H54 (cell line): Measurements from ENCODE around the gene SHB.
A peak's percentile ranks its signal among the peaks of the same experiment; 100 is the strongest.

Source experiments
- DNase-seq: peaks from one replicate; pipeline ENCODE4 v3.0.0; 2011; ENCODE audit warnings: low spot score, mixed read lengths; ENCODE audit not compliant: insufficient read length
- FAIRE-seq: peaks from 3 replicates; lab custom pipeline; 2011; peaks lifted over from hg19 to GRCh38; lab: Jason Lieb, UNC
- POLR2A ChIP-seq: IDR thresholded peaks from 2 replicates; pipeline ENCODE4 v1.6.1; 2011; ENCODE audit warnings: low read depth, mild to moderate bottlenecking, low read length

The SHB gene

DNA sequence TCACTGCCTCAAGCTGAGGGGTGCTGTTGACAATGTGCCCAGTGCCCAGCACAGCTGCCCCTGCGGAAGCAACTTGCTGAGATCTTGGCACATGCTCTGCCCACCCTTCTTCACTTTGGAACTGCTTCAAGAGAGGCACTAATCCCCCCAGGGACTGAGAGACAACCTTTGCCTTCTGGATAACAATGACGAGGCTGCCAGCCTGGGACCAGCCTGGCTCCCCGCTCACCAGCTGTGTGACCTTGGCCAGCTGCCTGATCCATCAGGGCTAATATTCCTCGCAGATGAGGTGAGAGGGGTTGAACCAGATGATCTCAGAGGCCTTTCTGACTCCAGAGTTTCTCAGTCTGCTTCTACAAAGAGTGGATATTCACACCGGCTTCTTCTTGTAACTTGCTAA lies 81.0 kb downstream of the SHB start:
- FAIRE-seq (no peak), DNase-seq (no peak)
- no peak for TF ChIP-seq POLR2A

DNA sequence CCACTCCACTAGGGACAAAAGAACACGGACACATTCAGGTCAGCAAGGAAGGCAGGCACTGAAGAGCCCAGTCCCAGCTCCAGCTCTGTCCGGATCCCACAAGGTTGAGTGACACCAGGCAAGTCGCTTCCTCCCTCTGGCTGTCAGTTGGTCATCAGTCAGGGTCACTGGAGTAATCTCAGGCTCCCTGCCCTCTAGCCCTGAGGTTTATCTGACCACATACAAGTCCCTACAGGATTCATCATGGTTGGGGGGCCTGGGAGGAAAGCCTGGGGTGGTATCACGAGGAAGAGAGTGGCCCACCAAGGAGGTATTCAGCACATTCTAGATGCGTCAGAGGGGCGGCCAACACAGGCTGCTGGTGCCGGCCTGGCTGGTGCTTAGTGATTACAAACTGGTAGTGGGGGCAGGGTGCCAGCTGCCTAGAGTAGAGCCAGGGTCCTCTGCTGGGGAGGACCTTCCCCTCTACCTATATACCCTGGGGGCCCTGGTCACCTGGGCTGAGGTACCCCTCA lies 81.5 kb downstream of the SHB start:
- FAIRE-seq = no peak
- TF ChIP-seq POLR2A = no peak
- DNase-seq = no peak

DNA sequence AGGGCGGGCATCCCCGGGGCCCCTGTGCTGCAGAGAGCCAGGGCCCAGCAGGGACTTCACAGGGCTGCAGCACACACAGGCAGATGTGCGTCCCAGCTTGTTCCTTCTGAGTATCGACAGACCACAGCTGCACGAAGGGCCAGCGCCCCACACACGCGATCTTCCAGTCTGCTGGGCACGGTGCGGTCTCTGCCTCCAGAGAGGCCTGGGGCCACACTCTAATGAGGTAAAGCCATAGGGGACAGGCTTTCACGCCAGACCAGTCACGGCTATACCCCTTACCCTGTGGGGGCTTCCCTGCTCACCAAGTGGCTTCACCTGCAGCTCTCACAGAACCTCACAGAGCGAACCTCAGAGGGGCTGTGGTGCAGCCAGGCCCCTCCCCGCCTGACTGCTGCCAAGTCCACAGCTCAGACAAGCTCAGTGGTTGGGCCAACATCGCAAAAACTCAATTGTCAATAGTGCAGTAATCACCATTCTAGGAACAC lies 82.2 kb downstream of the SHB start:
- no peak for DNase-seq
- no peak for TF ChIP-seq POLR2A
- no peak for FAIRE-seq

- no peak for FAIRE-seq
- no peak for TF ChIP-seq POLR2A
- no peak for DNase-seq
Measured at GRCh38 chr9:37986001-37986400, 83.0 kb downstream of the SHB start.

GRCh38 chr9:37984672-37985611 lies 84.1 kb downstream of the SHB start:
- DNase-seq (peak; percentile 61), FAIRE-seq (peak; percentile 11)
- no peak for TF ChIP-seq POLR2A

DNA sequence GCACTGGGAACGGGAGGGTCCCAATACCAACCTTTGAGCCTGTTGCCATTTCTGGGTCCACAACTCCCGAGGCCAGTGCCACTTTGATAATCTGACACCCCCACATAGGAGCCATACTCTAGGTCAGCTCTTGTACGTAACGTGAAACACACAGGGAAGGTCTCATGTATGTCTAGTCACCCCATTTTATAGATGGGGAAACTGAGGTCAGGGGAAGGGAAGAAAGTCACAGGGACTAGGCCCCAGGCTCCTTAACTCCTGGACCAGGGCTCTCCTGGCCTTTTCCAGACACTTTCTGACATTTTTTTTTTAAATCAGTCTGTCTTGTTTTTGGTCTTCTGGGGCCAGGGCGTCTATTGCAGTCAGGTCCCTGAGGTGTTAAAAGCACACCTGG lies 84.8 kb downstream of the SHB start:
- DNase-seq (no peak), FAIRE-seq (no peak)
- no peak for TF ChIP-seq POLR2A

DNA sequence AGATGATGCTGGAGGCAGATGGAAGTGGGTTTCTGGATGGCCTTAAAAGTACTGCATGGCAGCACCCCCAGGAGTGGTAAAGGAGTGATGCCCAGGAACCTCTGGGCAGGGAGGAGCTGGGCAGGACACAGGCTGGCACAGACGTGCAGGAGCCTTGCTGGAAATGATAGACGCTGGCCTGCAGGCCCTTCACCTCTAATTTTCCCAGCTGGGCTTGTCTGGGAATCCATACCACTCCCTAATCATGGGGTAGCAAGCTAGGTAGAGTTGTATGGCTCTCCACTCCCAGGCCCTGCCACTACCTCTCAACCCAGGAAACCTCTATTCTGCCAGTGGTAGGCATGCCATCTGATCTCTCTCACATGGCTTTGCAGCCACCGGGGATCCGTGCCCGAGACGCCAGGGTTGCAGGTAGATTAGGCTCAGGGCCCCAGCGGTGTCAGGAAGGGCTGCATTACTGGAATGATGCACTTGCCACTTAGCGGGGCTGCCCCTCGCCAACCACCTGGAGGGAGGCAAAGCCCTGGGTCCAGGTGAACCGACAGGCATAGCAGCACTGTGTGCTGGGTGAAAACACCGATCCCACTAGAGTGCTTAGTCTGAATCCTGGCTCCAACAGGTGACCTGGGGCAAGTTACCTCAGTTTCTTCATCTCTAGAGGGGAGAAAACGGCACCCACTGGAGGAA lies 85.5 kb downstream of the SHB start:
- FAIRE-seq = no peak
- no peak for DNase-seq
- no peak for TF ChIP-seq POLR2A

DNA sequence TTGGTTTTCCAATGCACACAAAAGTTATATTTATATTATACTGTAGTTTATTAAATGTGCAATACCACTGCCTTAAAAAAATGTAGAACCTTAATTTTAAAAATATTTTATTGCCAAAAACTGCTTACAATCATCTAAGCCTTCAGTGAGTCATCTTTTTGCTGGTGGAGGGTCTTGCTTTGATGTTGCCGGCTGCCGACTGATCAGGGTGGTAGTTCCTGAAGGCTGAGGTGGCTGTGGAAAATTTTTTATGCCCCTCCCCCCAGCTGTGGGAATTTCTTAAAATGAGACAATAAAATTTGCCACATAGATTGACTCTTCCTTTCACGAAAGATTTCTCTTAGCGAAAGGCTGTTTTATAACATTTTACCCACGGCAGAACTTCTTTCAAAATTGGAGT lies 89.2 kb downstream of the SHB start:
- no peak for DNase-seq
- no peak for TF ChIP-seq POLR2A
- FAIRE-seq = no peak

DNA sequence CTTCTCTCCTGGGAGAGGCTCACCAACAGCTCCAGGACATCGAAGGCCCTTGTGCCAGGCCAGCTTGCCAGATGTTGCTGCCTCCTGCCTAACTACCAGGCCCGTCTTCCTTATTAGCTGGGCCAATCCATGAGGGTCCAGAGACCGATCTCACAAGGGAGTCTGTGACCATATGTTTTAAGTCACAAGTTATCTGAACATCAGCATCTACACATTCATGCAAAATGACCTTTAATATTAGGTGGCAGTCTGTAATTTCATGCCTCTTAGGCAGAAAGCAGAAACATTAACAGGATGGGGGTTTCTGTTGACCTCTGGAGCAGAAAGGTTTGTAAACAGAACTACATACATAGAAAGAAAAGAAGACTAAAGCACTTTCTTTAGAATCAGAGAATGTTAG lies 90.0 kb downstream of the SHB start:
- DNase-seq = no peak
- no peak for FAIRE-seq

GRCh38 chr9:37978481-37978864 lies 90.6 kb downstream of the SHB start:
- no peak for FAIRE-seq
- DNase-seq = no peak
- TF ChIP-seq POLR2A = no peak

More for the DNA sequence above, 90.0 kb downstream of the SHB start:
- no peak for TF ChIP-seq POLR2A

GRCh38 chr9:37977851-37978480 lies 91.1 kb downstream of the SHB start:
- no peak for DNase-seq
- FAIRE-seq = no peak
- TF ChIP-seq POLR2A = no peak

DNA sequence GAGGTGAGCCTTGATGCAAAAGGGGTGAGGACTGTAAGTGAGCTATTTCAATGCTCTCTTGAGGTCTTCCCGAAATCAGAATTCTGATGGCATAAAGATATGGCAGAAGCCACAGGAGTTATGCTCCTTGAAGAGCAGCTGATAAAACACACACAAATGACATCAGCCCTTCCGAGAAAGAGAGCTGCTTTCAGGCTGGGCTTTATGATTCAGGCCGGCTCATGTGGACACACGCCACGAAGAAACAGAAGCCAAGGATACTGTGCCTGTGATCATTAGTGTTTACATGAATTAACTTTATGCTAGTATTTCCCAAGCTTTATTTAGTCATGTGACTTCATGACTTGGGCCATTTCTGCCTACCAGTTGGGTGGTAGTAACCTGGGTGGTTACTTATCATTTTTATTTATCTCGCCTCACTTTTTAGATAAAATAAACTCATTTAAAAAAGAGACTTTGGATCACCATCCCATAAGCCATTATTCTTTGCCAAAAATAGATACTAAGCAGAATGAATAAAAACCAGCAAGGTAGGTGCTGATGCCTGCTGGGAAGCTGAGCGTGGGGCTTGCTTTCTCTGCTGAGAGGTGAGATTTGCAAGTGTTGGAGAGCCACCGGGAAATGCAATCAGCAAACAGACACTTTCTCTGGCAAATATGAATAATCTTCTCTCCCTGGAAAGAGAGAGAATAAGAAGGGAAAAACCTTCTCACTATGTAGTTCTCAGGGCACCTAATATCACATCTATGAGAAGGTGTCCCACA lies 92.1 kb downstream of the SHB start:
- FAIRE-seq (no peak), DNase-seq (no peak)
- TF ChIP-seq POLR2A = no peak

GRCh38 chr9:37975639-37976038 lies 93.4 kb downstream of the SHB start:
- FAIRE-seq (no peak), DNase-seq (no peak)
- TF ChIP-seq POLR2A = no peak
